HG03103 (cell line): Measurements from ENCODE around the gene SACM1L.

ENCODE experiments used
- ATAC-seq: cut with Tn5 transposase; IDR thresholded peaks from one replicate; pipeline ENCODE4 v1.9.1; 2021; ENCODE audit warnings: low read depth; ENCODE audit not compliant: unreplicated experiment

SACM1L gene, protein sequence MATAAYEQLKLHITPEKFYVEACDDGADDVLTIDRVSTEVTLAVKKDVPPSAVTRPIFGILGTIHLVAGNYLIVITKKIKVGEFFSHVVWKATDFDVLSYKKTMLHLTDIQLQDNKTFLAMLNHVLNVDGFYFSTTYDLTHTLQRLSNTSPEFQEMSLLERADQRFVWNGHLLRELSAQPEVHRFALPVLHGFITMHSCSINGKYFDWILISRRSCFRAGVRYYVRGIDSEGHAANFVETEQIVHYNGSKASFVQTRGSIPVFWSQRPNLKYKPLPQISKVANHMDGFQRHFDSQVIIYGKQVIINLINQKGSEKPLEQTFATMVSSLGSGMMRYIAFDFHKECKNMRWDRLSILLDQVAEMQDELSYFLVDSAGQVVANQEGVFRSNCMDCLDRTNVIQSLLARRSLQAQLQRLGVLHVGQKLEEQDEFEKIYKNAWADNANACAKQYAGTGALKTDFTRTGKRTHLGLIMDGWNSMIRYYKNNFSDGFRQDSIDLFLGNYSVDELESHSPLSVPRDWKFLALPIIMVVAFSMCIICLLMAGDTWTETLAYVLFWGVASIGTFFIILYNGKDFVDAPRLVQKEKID

DNA sequence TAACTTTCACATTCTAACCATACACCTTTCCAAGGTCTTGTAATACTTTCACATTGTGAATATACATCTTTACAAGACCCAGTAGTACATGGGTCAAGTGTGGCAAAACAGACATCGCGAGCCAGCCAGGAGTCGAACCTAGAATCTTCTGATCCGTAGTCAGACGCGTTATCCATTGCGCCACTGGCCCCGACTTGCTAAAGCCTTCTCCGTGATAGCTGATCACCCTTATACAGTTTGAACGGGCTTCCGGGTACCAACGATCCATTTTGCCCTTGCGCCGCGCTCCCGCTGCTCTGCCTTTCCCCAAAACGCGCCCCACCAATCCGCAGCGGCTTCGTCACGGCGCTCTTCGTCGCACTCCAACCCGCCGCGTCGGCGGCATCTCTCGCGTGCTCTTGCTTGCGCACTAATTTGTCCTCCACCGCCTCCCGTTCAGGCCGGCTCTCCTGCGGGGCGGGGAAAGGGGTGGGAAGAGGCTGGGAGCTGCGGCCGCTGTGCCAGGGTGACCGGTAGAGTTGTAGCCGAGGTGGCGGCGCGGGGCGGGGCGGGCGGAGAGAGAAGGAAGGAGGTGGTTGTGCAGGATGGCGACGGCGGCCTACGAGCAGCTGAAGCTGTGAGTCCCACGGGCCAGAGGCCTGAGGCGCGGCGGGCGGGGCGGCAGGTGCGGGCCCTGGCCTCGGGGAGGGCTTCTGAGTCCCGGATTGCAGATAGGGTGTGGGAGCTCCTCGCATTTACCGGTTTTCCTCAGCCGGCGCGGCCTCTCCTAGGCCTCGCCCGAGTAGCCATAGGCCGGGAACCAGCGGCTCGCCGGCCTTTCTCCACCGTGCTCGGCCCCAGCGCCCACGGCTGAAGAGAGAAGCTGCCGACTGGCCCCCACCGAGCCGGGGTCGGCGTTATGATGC lies at the start of gene SACM1L:
Gene SACM1L (plus strand): TSS at position 515 of the 905 bp plus-strand sequence. CDS start 70 bp downstream, at position 585.
- peak; percentile 69 for ATAC-seq

DNA sequence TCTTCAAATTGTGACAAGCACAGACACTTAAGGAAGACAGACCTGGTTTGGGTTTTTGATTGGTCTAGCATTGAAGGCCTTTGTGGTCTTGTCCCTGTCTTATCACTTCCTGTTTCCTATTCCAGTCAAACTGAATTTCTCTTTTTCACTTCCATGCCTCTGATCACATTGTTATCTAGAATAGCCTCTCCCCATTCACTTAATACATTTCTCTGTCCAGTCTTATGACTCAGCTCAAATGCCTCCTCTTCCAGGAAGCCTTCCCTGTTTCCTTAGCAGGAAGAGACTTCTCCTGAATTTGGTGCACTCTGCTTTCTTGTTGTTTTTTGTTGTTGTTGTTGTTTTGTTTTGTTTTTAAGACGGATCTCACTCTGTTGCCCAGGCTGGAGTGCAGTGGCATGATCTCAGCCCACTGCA lies 49.1 kb upstream of the SACM1L start:
- no peak for ATAC-seq

DNA sequence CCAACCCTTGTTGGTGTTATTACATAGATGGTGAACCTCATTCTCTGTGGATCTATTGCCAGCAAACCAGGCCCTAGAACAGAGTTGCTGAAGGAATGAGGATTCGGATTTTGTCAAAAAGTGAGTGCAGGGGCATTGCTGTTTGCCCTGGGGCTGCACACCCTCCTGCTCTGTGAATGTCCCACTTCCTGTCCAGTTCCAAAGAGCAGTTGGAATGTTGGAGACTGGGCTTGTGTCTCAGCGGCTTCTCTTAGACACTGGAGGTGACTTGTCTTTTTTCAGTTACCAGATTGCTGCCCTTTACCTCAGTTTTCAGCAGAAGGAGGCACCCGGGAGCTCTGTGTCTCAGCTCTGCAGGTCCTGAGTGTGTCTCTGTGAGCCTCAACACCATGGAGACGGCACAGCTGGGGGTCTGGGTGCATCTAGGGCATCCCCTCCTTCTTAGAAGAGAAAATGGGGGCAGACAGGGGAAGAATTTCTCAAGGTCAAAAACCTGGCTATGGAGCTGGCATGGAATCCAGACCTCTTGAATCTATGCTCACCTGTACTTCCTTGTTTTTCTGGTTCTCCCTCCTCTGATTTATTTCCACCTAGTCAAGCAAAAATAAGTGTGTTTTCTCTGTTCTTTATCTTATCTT lies 48.4 kb upstream of the SACM1L start:
- no peak for ATAC-seq

DNA sequence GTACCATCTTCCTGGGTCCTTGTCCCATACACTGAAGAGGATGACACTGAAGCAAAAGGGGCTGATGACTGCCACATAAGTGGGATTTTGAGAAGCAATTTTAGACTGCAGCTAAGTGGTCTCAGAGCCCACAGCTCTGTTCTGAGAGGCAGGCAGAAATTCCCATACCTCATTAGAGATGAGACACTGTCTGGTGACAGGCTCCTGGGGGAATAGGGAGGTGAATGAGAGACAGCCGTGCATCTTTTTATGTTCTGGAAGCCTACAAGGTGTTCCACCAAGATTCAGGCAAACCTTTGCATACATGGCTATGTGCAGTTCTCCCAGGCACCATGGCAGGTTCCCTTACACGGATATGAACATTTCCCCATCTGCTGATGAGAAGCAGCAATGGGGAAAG lies 47.4 kb upstream of the SACM1L start:
- no peak for ATAC-seq

DNA sequence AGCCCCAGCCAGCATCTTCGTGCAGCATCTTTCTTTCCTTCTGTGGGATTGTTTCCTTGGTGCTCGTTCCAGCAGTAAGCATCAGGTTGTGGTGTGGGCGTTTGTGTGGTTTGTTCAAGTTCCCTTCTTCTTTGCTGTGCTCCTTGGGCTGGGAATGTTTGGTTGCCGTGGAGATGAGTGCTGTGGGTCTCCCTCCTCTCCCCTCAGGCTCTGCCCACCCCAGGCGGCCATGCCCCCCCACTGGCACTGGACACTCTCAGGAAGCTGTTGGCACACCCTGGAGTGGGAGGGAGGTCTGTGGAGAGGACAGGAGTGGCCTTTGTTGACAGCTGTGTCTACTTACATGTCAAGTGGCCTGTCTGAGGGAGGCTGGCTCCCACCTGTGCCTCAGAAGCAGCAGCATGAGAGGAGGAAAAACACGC lies 46.5 kb upstream of the SACM1L start:
- ATAC-seq, result no peak

DNA sequence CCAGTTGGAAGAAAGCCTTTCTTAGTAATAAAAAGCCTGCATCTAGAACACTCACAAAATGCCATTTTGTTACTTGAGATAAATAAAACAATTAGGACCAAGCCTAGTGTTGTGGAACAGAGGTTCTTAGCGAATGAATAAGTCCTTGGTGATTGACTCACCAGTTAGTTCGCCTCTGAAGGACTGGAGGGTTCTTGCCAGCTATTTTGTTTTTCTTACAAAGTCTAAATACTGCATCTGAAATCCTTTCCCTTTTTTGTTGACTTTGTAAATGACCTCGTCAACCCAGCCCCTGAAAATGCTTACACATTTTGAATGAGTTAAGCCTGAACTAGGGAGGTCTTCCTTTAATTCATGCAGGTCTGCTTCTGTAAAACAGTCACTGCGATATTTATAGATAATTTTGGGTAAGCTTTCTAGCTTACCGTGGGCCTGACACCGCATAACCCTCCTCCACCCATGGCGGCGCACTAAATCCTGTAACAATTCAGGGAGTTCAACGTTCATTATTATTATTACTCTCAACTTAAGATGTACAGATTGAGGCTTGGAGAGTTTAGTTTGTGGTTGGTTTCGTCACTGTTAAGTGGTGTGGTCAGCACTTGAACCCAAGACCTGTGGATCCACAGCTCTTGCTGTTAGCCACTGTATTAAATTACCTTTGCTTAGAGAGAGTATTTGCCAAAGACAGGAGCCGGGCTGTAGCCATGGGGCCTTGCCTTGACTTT lies 45.0 kb upstream of the SACM1L start:
- ATAC-seq, result no peak

DNA sequence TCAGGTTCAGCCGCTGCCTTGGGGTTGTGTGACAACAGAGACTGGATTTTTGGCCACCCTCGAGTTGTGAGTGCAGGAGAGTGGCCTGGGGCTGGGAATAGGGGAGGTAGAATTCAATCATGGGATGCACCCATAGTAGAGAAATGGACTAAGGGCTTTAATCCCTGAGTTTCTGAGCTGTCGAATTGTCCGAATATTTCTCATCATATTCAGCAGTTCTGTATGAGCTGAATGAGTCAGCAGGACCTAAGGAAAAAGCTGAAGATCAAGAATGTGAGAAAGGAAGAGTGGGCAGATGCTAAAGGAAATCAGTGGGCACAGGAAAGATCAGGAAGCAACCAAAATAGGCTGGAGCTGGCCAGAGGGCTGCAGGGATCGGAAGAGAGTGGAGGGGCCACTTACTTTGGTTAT lies 44.4 kb upstream of the SACM1L start:
- ATAC-seq, result no peak

DNA sequence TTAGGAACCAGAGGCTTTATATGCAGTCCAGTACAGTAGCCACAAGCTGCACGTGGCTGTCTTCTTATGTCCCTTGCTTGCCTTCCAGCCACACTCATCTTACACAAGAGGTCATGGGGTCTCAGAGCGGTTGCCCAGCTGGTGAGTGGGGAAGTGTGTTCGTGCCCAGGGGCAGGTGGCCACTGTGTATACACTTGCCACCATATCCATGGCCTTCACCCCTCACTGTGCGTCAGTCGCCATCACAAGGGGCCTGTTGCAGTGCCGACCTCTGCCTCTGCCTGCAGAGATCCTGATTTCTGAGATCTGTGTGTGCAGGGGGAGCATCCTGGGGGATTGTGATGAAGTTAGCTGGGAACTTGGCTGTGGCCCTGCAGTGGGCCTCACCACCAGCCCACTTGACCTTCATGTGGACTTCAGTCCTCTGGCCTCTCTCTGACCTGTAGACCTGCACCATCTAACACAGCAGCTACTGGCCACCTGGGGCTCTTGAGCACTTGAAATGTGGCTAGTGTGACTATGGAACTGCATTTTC lies 43.1 kb upstream of the SACM1L start:
- no peak for ATAC-seq

DNA sequence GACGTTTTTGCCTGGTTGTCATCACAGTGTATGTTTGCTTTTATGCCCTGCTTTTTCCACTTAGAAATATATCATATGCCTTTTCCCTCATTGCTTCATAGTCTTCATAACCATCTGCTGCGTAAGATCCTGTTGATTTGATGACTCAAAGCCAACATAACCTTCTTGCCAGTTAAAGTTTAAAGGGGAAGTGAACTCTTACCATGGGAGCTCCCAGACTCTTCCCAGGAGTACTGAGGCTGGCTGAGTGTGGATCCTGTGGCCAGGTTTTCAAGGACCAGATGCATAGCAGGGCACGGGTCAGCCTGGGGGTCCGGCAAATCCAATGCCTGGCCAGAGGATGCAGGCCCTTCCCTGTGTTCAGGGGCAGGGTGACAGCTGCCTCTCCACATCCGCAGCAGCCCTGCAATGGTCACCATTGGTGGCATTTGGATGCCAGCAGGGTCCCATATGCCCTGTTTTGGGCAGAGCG lies 42.0 kb upstream of the SACM1L start:
- no peak for ATAC-seq

DNA sequence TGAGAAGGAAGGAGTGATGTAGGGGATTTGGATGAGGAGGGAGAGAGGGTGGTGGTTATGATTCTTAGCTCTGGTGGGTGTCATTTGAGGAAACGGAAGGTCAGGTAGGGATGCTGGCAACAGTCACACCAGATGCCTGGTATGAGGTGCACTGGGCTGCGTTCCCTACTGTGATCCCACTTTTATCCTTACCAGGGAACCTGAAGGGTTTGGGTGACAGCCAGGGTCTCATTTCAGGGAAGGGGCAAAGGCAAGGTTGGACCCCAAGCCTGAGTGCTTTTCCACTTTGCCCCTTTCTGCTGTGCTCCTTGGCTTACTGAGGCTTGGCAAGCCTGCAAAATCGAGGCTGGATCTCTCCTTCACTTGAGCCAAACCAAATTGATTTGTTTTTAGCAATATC lies 36.0 kb upstream of the SACM1L start:
- no peak for ATAC-seq

DNA sequence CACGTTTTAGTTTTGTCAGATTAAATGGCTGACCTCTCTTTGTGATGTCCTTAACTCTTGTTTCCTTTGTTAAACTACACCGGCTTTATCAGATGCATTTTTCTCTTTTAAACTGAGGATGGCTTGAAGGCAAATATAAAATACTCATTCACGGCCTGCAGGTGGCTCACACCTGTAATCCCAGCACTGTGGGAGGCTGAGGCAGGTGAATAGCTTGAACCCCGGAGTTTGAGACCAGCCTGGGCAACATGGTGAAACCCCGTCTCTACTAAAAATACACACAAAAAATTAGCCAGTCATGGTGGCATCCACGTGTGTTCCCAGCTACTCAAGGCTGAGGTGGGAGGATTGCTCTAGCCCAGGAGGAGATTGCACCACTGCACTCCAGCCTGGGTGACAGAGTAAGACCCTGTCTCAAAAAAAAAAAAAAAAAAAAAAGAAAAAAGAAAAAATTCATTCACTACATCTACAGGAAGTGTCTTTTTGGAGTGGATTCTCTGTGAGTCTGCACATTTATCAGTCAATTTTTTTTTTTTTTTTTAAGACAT lies 34.7 kb upstream of the SACM1L start:
- ATAC-seq, result no peak

DNA sequence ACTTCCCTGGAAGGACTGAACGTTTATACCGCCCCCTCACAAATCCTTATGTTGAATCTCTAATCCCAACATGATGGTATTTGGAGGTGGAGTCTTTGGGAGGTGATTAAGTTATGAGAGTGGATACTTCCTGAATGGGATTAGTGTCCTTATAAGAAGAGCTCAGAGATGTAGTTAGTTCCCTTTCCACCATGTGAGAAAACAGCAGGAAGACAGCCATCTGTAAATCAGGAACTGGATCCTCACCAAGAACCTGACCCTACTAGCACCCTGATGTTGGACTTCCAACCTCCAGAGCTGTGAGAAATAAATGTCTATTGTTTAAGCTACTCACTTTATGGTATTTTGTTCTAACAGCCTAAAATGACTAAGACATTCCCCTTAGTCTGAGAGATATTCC lies 33.3 kb upstream of the SACM1L start:
- ATAC-seq, result no peak

DNA sequence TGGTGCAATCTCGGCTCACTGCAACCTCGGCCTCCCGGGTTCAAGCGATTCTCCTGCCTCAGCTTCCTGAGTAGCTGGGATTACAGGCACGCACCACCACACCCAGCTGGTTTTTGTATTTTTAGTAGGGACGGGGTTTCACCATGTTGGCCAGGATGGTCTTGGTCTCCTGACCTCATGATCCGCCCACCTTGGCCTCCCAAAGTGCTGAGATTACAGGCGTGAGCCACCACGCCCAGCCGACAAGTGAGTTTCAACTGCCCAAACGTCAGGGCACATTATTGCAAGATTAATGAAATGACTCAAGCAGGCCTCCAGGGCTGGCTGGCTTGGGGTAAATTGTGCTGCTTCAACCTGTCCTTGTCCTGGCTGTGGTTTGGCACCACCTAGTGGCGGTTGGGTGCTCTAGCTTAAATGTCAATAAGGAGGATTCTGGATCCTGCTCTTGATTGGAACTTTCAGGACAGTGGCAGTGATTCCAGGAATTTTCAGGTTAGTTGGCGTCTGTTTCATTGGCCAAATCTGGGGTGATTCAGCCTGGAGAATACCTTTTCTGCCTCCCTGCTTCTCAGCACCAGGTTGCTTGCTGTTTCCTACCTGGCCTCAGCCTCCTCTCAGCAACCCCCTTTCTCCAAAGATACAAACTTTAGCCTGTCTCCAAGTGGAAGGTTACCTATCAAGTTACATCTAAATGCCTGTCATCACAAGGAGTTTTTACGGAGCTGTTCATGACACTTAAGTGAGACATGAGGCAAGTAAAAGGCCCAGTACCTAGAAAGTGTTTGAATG lies 32.4 kb upstream of the SACM1L start:
- ATAC-seq, result peak; percentile 52

DNA sequence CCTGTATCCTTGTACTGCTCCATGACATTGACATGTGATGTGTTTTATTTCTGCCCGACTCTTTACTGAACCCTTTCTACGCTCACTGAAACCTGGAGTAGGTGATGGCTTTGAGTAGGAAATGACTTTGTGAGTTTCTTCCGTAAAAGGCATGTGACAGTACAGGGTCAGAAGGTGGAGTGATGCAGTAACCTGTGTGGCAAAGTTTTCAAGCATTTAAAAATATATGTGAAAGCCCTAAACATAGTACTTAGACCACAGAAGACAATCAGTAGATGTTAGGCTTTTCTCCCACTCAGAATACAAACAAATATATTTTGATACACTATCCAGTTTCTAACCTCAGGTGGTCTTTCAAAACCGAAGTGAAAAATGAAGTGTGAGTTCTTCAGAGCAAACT lies 31.3 kb upstream of the SACM1L start:
- no peak for ATAC-seq

DNA sequence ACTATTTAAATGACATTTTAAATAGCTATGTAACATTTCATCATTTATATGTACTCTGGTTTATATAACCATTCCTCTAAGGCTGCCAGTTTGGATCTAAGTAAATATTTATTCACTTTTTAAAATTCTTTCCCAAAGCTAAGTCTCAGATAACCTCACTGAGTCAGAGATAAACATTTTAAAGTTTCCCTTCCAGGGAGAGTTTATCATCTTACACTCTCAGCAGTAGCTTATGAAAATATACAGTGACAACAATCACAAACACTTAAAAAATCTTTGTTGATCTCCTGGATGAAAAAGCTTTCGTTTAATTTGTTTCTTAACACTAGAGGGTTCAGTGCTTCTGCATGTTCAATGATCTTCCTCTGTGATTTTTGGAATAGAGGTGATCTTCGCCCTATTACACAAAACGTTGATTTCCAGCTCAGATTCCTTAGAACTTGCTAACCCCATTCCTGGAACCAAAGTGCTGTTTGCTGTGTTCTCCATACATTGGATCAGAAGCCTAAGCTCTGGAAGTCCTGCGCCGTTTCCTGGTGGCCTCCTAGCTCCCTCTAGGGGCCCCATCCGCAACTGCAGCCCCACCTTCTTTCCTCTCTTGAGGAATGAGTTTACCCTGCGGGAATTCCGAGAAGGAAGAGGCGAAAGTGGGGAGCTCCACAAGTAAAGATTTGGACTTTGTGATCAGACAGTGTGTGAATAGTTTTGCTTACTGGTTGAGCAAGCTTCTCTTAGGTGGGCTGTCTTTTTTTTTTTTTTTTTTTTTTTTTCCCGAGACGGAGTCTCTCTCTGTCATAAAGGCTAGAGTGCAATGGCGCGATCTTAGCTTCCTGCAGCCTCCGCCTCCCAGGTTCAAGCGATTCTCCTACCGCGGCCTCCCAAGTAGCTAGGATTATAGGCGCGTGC lies 29.3 kb upstream of the SACM1L start:
- ATAC-seq, result no peak

DNA sequence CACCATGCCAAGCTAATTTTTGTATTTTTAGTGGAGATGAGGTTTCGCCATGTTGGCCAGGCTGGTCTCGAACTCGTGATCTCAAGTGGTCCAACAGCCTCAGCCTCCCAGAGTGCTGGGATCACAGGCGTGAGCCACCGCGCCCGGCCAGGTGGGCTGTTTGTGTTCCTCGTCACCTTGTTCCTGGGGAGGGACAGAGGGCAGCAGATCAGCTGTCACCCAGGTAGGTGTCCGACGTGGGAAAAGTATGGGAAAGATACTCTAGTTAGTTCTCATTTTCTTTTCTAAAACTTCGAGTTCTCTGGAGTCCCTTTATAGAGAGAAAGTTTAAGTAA lies 28.7 kb upstream of the SACM1L start:
- no peak for ATAC-seq

DNA sequence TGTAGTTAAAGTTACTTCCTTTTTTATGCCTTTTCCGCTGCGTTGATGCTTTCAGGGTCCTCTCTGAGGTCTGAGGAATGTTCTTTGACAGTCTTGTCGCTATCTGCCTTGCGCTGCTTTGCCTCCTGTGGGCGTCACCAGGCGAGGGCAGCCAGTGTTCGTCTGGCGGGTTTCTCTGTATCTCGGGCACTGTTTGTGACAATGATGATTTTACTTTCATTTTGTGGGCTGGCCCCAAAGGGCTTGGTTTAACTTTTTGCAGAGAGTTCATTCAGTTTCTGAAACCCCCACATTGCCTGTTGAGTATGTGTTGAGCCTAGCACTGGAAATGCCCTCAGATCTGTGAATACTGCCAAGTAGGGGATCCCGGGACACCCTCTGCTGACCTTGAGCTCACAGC lies 24.6 kb upstream of the SACM1L start:
- ATAC-seq, result peak; percentile 55

DNA sequence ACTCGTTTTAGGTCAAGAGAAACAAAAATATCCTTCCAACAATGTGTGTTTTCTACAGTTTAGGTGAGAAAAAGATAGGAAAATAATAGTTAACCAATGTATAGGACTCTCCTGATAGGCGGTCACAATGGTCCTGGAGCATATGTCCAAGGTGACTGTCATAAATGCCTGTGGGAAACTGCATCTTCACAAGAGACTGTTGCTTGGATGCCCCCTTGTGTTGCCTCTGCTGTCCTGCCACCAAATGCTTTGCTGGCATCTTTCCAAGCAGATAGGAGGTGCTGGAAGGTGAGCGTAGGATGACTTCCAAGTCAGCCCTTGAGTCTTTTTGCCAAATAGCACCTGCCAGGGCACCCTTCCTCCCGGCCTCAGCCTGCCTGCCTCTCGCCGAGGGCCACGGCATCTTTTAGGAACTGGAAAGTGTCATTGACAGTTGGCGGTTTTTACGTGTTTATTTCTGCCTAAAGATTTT lies 24.1 kb upstream of the SACM1L start:
- no peak for ATAC-seq
